Progenitor cell of endocrine pancreas (in vitro differentiated cells): ENCODE measurements around the gene IGLL1. TPM values are rescaled to one million over a fixed set of nuclear protein-coding genes. Genes with fewer than 3 reads are reported as not detected.

Experiments
- DNase-seq: peaks from one replicate; pipeline ENCODE4 v3.0.0; 2021; ENCODE audit warnings: low spot score; ENCODE audit not compliant: unreplicated experiment
- H3K27ac Mint-ChIP-seq: 2 replicates; pipeline ENCODE4 v1.8.0; 2021; ENCODE audit warnings: mild to moderate bottlenecking, moderate library complexity, mixed read lengths
- H3K27me3 Mint-ChIP-seq: 2 replicates; pipeline ENCODE4 v1.8.0; 2021; ENCODE audit warnings: mixed read lengths
- H3K36me3 Mint-ChIP-seq: 2 replicates; pipeline ENCODE4 v1.8.0; 2022; ENCODE audit warnings: mixed read lengths; ENCODE audit not compliant: insufficient read depth
- H3K4me1 Mint-ChIP-seq: 2 replicates; pipeline ENCODE4 v1.8.0; 2021; ENCODE audit warnings: low read depth, mixed read lengths
- H3K4me3 Mint-ChIP-seq: 2 replicates; pipeline ENCODE4 v1.8.0; 2021; ENCODE audit warnings: low read depth, mild to moderate bottlenecking, moderate library complexity, mixed read lengths
- H3K9me3 Mint-ChIP-seq: 2 replicates; pipeline ENCODE4 v1.8.0; 2021; ENCODE audit warnings: low read depth, mixed read lengths
- CTCF ChIP-seq: fragments of 200-600 bp; sonication (generic); IDR thresholded peaks from one replicate; pipeline ENCODE4 v1.5.0; 2021; ENCODE audit warnings: antibody characterized with exemption, mild to moderate bottlenecking; ENCODE audit not compliant: unreplicated experiment
- total RNA-seq: library from RNA; stranded (reverse); gene quantifications from 2 replicates; pipeline ENCODE4 v1.2.1, GENCODE V29; 2021

The IGLL1 gene
- total RNA-seq, 1 donor from 2014 or later: not detected

- DNase-seq: no peak
- Mint-ChIP-seq H3K27ac (peak overlapping the region; percentile 94), H3K9me3 (no peaks in the 10 kb centered on the region), H3K27me3 (no peaks in the 10 kb centered on the region), H3K36me3 (no peaks in the 10 kb centered on the region), H3K4me3 (peak overlapping the region; percentile 19), H3K4me1 (peaks cover 58% of the 10 kb centered on the region)
- no peak for TF ChIP-seq CTCF
Observed at GRCh38 chr22:23531966-23532705, 48.0 kb downstream of the IGLL1 start.

DNA sequence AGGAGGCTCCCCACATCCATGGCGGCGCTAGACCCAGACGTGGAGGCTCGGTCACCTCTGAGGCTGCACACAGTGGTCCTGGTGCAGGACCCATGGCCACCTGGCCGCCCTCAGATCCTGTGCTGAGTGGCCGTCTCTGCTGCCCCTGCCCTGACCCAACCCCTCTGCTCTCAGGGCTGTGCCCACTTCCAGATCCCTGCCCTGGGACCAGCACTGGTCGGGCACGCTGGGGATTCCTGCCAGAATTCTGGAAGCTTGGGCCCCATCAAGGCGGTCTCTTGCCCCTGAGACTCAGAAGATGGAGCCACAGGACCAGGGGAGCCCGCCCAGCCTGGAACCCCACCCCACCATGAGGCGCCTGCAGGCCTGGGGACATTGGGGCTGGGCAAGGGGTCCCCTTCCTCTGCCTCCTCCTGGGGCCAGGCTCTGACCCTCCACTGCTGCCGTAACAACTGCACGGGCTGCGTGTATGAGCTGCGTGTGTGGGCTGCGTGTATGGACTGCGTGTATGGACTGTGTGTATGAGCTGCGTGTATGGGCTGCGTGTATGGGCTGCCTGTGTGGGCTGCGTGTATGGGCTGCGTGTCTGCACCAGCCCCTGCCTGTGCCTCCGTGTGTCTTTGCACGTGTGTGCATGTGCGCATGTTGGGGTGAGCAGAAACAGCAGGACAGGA lies 48.7 kb downstream of the IGLL1 start:
- no peaks in the 10 kb centered on the region for H3K27me3 Mint-ChIP-seq

DNA sequence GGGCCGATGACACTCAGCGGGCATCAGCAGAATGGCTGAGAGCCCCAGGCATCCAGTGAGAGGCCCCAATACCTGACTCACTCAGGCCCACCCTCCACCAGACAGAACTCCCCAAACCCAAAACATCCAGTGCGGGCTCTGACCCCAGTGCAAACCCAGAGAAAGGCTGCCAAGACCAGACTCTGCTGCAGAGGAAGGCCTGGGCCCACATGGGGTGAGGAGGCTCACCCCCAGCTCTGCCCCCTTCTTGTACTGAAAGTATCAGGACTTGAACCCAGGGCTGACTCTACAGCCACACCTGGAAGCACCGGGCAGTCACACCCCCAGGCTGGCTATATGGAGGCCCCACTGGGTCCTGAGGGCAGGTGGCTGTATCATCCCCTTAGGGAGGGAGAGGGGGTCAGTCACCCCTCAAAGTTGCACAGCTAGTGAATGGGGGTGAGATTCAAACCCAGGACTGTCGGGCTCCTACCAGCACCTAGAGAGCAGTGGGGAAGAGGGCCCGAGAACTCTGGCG lies 49.3 kb downstream of the IGLL1 start:
- Mint-ChIP-seq H3K4me1 (peaks cover 45% of the 10 kb centered on the region), H3K27me3 (no peaks in the 10 kb centered on the region), H3K36me3 (no peaks in the 10 kb centered on the region), H3K4me3 (no peak overlapping the region), H3K9me3 (no peaks in the 10 kb centered on the region), H3K27ac (peak overlapping the region; percentile 45)
- TF ChIP-seq CTCF: no peak
- DNase-seq: no peak

More for the DNA sequence above, 48.7 kb downstream of the IGLL1 start:
- Mint-ChIP-seq H3K36me3 (no peaks in the 10 kb centered on the region), H3K4me3 (no peak overlapping the region), H3K27ac (peak overlapping the region; percentile 94), H3K9me3 (no peaks in the 10 kb centered on the region), H3K4me1 (peaks cover 51% of the 10 kb centered on the region)
- DNase-seq: no peak
- no peak for TF ChIP-seq CTCF

- no peaks in the 10 kb centered on the region for H3K36me3 Mint-ChIP-seq
- no peak overlapping the region for H3K27ac Mint-ChIP-seq
- no peaks in the 10 kb centered on the region for H3K9me3 Mint-ChIP-seq
- no peaks in the 10 kb centered on the region for H3K27me3 Mint-ChIP-seq
- no peak overlapping the region for H3K4me3 Mint-ChIP-seq
- DNase-seq: no peak
- TF ChIP-seq CTCF: no peak
- peaks cover 39% of the 10 kb centered on the region for H3K4me1 Mint-ChIP-seq
Observed at GRCh38 chr22:23530106-23530505, 50.0 kb downstream of the IGLL1 start.

DNA sequence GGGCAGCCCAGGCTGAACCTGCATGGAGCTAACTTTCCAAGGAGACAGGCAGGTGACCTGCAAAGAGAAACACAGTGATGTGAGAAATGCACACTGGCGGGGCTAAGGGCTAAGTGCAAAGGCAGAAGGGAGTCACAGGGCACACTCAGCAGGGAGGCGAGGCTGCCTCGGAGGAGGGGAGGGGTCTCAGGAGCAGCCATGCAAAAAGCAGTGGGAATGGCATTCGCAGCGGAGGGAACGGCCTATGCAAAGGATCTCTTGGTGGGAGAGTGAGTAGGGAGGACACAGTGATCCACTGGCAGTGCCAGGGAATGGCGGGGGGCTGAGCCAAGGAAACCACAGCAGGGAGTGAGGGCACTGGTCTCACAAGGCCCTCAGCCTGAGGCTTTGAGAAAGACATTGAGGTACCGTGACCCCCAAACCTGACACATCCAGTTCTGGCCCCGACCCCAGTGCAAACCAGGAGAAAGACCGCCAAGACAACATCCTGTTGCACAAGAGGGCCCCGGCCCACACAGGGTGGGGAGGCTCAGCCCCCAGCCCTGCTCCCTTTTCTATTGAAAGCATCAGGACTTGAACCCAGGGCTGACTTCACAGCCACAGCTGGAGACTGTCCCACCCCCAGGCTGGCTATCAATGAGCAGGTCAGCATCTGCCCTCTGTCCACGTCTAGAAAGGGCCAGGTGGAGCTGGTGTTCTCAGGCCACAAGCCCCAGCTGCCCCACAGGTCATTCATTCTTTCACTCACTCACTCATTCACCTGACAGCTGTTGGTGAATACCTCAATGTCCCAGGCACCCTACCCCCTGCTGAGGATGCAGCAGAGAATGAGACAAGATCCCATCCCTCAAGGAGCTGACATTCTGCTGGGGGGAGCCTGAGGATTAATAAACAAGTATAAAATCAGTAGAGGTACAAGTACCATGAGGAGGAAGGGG lies 50.7 kb downstream of the IGLL1 start:
- Mint-ChIP-seq H3K9me3 (no peaks in the 10 kb centered on the region), H3K36me3 (no peaks in the 10 kb centered on the region), H3K27ac (peak overlapping the region; percentile 60), H3K4me1 (peaks cover 39% of the 10 kb centered on the region), H3K27me3 (no peaks in the 10 kb centered on the region), H3K4me3 (no peak overlapping the region)
- DNase-seq: no peak
- TF ChIP-seq CTCF: no peak
